Ectodermal cell (in vitro differentiated cells): Measurements from ENCODE around the gene TRIO.

Experiments
- H3K27ac ChIP-seq: 2 replicates; pipeline ENCODE4 v1.7.0; 2013; ENCODE audit warnings: mild to moderate bottlenecking, low read depth, low read length; ENCODE audit not compliant: insufficient read depth, poor library complexity, severe bottlenecking
- H3K27me3 ChIP-seq: 2 replicates; pipeline ENCODE4 v1.7.0; 2013; ENCODE audit warnings: mild to moderate bottlenecking, low read length; ENCODE audit not compliant: insufficient read depth, control insufficient read depth, poor library complexity, severe bottlenecking
- H3K36me3 ChIP-seq: one replicate; pipeline ENCODE4 v1.7.0; 2013; ENCODE audit warnings: low read length; ENCODE audit not compliant: control insufficient read depth, insufficient read depth
- H3K4me1 ChIP-seq: one replicate; pipeline ENCODE4 v1.7.0; 2013; ENCODE audit warnings: low read length; ENCODE audit not compliant: control insufficient read depth, insufficient read depth
- H3K4me3 ChIP-seq: 2 replicates; pipeline ENCODE4 v1.7.0; 2013; ENCODE audit warnings: low read depth, low read length, control low read depth; ENCODE audit not compliant: insufficient read depth
- H3K9me3 ChIP-seq: 2 replicates; pipeline ENCODE4 v1.7.0; 2013; ENCODE audit warnings: mild to moderate bottlenecking, low read length, moderate library complexity; ENCODE audit not compliant: control insufficient read depth
- WGBS, 2 experiments: methylation state at CpG; one replicate each; pipeline ENCODE4 v1.1.7; 2013; ENCODE audit warnings: missing lambda C conversion rate in 2 of 2; 5-methylcytosine and 5-hydroxymethylcytosine counted together

The TRIO gene

DNA sequence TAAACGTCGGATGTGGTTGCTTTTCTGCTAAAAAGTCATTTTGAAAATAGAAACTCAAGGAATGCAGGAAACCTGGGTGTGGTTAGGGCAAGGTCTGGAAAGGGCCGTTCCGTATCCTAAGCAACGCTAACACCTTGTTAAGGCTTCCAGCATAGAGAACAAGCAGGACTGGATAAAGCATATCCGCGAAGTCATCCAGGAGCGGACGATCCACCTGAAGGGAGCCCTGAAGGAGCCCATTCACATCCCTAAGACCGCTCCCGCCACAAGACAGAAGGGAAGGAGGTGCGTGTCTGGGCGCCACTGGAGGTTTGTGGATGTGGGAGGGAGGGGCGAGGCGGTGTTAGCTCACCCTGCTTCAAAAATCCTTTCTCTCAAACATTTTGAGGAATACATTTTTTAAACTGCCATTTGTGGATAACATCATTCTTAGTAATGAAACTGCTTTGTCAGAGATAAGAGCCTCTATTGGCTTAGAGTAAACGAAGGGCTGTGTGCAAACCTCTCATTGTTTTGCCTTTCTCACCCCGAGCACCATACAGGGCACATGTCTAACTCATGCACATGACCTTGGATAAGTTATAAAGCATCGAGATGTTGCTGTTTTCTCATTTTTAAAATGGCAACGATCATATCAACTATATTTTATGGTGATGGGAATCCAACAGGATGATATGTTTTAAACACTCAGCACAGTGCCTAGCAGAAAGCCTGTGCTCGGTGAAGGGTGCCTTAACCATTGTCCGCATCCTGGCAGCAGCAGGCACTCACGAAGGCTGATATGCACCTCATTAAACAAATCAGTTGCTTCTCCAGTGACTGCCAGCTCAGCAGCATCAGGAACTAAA lies 262.8 kb downstream of the TRIO start:
- Histone ChIP-seq H3K4me3 (no peak overlapping the region), H3K27me3 (no peaks in the 10 kb centered on the region), H3K9me3 (no peaks in the 10 kb centered on the region), H3K36me3 (peaks cover 31% of the 10 kb centered on the region), H3K4me1 (no peaks in the 10 kb centered on the region), H3K27ac (no peak overlapping the region)
- 95% methylated on average over 20 of the region's 22 CpGs for WGBS, 2 experiments

GRCh38 chr5:14406554-14406849 lies 263.4 kb downstream of the TRIO start:
- WGBS, 2 experiments = 93 to 98% methylated on average over 12 of the region's 12 CpGs
- Histone ChIP-seq H3K4me3 (no peak overlapping the region), H3K36me3 (peaks cover 29% of the 10 kb centered on the region), H3K9me3 (no peaks in the 10 kb centered on the region), H3K27ac (no peak overlapping the region), H3K4me1 (no peaks in the 10 kb centered on the region), H3K27me3 (no peaks in the 10 kb centered on the region)

GRCh38 chr5:14407051-14407450 lies 263.9 kb downstream of the TRIO start:
- no peaks in the 10 kb centered on the region for H3K9me3 ChIP-seq
- no peaks in the 10 kb centered on the region for H3K4me1 ChIP-seq
- WGBS, 2 experiments = 93% methylated on average over 5 of the region's 5 CpGs
- H3K27me3 ChIP-seq = no peaks in the 10 kb centered on the region
- no peak overlapping the region for H3K27ac ChIP-seq
- no peak overlapping the region for H3K4me3 ChIP-seq
- peaks cover 23% of the 10 kb centered on the region for H3K36me3 ChIP-seq

- Histone ChIP-seq H3K27me3 (no peaks in the 10 kb centered on the region), H3K4me1 (no peaks in the 10 kb centered on the region), H3K4me3 (no peak overlapping the region), H3K9me3 (no peaks in the 10 kb centered on the region), H3K36me3 (peaks cover 24% of the 10 kb centered on the region), H3K27ac (no peak overlapping the region)
- WGBS, 2 experiments = 94% methylated on average over 5 of the region's 5 CpGs
Measured at GRCh38 chr5:14407746-14408175, 264.6 kb downstream of the TRIO start.

DNA sequence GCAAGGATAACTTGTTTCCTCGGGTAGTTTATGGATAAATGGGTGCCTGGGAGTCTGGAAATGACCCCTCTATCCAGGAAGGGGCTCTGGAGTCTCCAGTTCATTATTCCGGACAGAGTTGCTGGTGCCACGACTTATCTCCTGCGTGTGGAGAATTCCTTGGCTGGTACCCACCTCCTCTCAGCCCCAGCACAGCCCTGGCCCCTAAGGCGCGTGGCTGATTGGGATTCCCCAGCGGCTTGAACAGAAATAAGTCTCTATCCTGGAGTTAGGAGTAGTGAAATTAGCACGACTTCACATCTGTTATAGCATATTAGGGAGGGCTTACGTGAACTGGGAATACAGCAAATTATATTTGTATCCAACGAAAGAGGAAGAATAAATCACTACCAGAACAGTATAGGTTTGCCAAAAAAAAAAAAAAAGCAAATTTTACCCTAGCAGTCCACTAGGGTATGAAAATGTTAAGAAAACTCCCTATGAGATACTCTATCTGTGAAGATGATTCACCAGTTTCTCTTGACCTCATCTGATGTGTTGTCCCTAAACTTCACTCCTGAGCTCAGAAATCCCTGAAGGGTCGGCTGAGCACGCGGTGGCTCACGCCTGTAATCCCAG lies 265.9 kb downstream of the TRIO start:
- Histone ChIP-seq H3K9me3 (no peaks in the 10 kb centered on the region), H3K27me3 (no peaks in the 10 kb centered on the region), H3K4me1 (peaks cover 7% of the 10 kb centered on the region), H3K4me3 (no peak overlapping the region), H3K27ac (no peak overlapping the region), H3K36me3 (peaks cover 25% of the 10 kb centered on the region)
- 92 to 97% methylated on average over 13 to 14 of the region's 14 CpGs for WGBS, 2 experiments

DNA sequence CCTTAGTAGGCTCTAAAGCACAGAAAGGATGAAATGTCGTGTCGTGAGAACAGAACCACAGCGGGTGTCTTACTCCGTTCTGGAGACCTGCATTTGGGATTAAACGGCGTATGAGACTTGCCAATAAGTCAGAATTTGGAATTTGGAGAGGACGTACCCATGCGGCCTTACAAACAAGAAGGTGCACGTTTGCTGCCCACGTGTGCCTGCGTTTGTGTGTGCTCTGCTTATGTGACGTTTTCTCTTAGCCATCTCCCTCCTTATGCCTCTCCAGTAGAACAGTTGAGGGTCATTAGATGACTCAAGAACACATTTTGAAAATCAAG lies 266.9 kb downstream of the TRIO start:
- H3K9me3 ChIP-seq = no peaks in the 10 kb centered on the region
- WGBS, 2 experiments = 96 to 97% methylated on average over 12 of the region's 12 CpGs
- no peak overlapping the region for H3K27ac ChIP-seq
- H3K36me3 ChIP-seq = peaks cover 25% of the 10 kb centered on the region
- H3K4me3 ChIP-seq = no peak overlapping the region
- no peaks in the 10 kb centered on the region for H3K27me3 ChIP-seq
- peaks cover 11% of the 10 kb centered on the region for H3K4me1 ChIP-seq

GRCh38 chr5:14410394-14411201 lies 267.5 kb downstream of the TRIO start:
- Histone ChIP-seq H3K27me3 (no peaks in the 10 kb centered on the region), H3K36me3 (peaks cover 24% of the 10 kb centered on the region), H3K4me3 (no peak overlapping the region), H3K27ac (no peak overlapping the region), H3K9me3 (no peaks in the 10 kb centered on the region), H3K4me1 (peaks cover 11% of the 10 kb centered on the region)
- WGBS, 2 experiments = 89 to 91% methylated on average over 18 of the region's 18 CpGs

- H3K27ac ChIP-seq = no peak overlapping the region
- H3K27me3 ChIP-seq = no peaks in the 10 kb centered on the region
- WGBS, 2 experiments = 88 to 96% methylated on average over 6 of the region's 6 CpGs
- H3K4me3 ChIP-seq = no peak overlapping the region
- H3K4me1 ChIP-seq = peaks cover 11% of the 10 kb centered on the region
- no peaks in the 10 kb centered on the region for H3K9me3 ChIP-seq
- H3K36me3 ChIP-seq = peaks cover 20% of the 10 kb centered on the region
Measured at GRCh38 chr5:14411216-14411615, 268.1 kb downstream of the TRIO start.

DNA sequence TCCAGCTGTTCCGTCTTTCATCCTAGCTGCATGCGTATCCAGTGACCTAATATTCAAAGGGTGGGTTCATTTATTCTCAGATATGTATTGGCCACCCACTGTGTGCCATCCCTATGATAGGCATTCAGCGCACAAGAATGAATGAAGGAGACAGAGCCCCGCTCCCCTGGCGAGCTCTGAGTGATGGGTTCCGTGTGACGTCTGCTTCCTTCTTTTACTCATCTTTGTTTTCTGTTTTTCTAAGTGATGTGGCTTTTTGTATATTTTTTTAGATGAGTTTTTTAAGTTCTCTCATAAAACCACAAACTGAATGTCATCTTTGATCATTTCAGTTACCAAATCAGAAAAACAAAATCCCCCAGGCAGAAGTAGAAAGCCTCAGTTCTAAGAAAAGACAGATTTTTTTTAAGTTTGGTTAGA lies 270.2 kb downstream of the TRIO start:
- Histone ChIP-seq H3K27ac (no peak overlapping the region), H3K9me3 (no peaks in the 10 kb centered on the region), H3K36me3 (peaks cover 9% of the 10 kb centered on the region), H3K4me1 (peaks cover 26% of the 10 kb centered on the region), H3K27me3 (no peaks in the 10 kb centered on the region), H3K4me3 (no peak overlapping the region)
- WGBS, 2 experiments = 82% methylated on average over 7 of the region's 7 CpGs

DNA sequence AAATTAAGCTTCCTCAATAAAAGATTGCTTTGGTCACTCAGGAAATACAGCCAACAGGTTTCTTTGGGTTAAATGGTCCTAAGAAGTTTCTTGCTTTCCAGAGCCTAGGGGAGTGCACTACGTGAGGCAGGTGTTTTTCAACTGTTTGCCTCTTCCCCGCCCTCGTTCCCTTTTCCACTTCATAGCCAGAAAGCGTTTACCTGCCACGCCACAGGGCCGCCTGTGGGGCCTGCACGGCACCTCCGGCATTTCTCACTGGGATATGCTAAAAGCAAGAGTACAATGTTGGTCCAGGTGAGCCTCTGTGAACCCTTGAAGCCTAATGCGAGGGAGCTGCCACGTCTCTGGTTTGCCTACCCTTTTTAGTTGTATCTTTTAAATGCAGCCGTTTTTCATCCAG lies 270.9 kb downstream of the TRIO start:
- Histone ChIP-seq H3K9me3 (no peaks in the 10 kb centered on the region), H3K36me3 (peaks cover 9% of the 10 kb centered on the region), H3K27ac (no peak overlapping the region), H3K4me1 (peaks cover 29% of the 10 kb centered on the region), H3K4me3 (no peak overlapping the region), H3K27me3 (no peaks in the 10 kb centered on the region)
- WGBS, 2 experiments = 91 to 94% methylated on average over 11 of the region's 11 CpGs
